Stimulated activated naive CD8-positive, alpha-beta T cell treated with anti-CD3 and anti-CD28 coated beads, Interleukin-15, amount 100 ng/mL, for 72 hours (primary cell): Measurements from ENCODE around the gene IL10RA.
A peak's percentile ranks its signal among the peaks of the same experiment; 100 is the strongest.
"Not testable (repeated sequence)": the region's sequence is repeated elsewhere in the genome, so short reads cannot be mapped to it uniquely, and the experiment has no call there.

ENCODE experiments used
- ATAC-seq: fragments of 150-1000 bp; cut with Tn5 transposase; 2 replicates; pipeline ENCODE4 v1.10.0; 2021; ENCODE audit warnings: mild to moderate bottlenecking, moderate library complexity
- DNase-seq, 2 donors: peaks; one replicate each; pipeline ENCODE4 v3.0.0; 2021 to 2022
- H3K27ac Mint-ChIP-seq, 2 donors: one replicate each; pipeline ENCODE4 v1.8.0; 2022; ENCODE audit warnings: mild to moderate bottlenecking in 2 of 2, mixed read lengths in 2 of 2, moderate library complexity in 2 of 2
- H3K27me3 Mint-ChIP-seq: one replicate; pipeline ENCODE4 v1.8.0; 2022; ENCODE audit warnings: mixed read lengths
- H3K4me1 Mint-ChIP-seq: one replicate; pipeline ENCODE4 v1.8.0; 2022; ENCODE audit warnings: mild to moderate bottlenecking, mixed read lengths
- H3K4me3 Mint-ChIP-seq, 2 donors: one replicate each; pipeline ENCODE4 v1.8.0; 2022; ENCODE audit warnings: mild to moderate bottlenecking in 2 of 2, mixed read lengths in 2 of 2, moderate library complexity in 1 of 2
- H3K9me3 Mint-ChIP-seq, 2 donors: one replicate each; pipeline ENCODE4 v1.8.0; 2022; ENCODE audit warnings: mixed read lengths in 2 of 2

Gene IL10RA

GRCh38 chr11:117977029-117977428, 9.2 kb upstream of the IL10RA start:
- Mint-ChIP-seq H3K9me3 (no peaks in the 10 kb centered on the region), H3K27me3 (no peaks in the 10 kb centered on the region), H3K27ac (peak overlapping the region; percentile 8 to 36), H3K4me1 (peaks cover 89% of the 10 kb centered on the region), H3K4me3 (peak overlapping the region; percentile 74 to 85)
- DNase-seq (no peak), ATAC-seq (no peak)

GRCh38 chr11:117977612-117978264, 8.5 kb upstream of the IL10RA start:
- ATAC-seq, H3K27me3 Mint-ChIP-seq, H3K9me3 Mint-ChIP-seq: not testable (repeated sequence)
- H3K4me3 Mint-ChIP-seq, result peak overlapping the region; percentile 74 to 85
- peak overlapping the region; percentile 64 to 93 for H3K27ac Mint-ChIP-seq
- peaks cover 88% of the 10 kb centered on the region for H3K4me1 Mint-ChIP-seq
- DNase-seq, result peak; percentile 50 to 66

GRCh38 chr11:117978291-117978910, 7.8 kb upstream of the IL10RA start:
- not testable (repeated sequence) for H3K27me3 Mint-ChIP-seq, ATAC-seq, H3K9me3 Mint-ChIP-seq, DNase-seq
- Mint-ChIP-seq H3K4me3 (peak overlapping the region in 1 of 2 donors; percentile 85), H3K4me1 (peaks cover 88% of the 10 kb centered on the region), H3K27ac (peak overlapping the region in 1 of 2 donors; percentile 93)

- Mint-ChIP-seq H3K27me3 (no peaks in the 10 kb centered on the region), H3K27ac (peak overlapping the region in 1 of 2 donors; percentile 88), H3K9me3 (no peaks in the 10 kb centered on the region), H3K4me3 (peak overlapping the region; percentile 6 to 58), H3K4me1 (peaks cover 89% of the 10 kb centered on the region)
- ATAC-seq (no peak), DNase-seq (no peak)
Observed at GRCh38 chr11:117978991-117979390, 7.2 kb upstream of the IL10RA start.

GRCh38 chr11:117979481-117980211, 6.5 kb upstream of the IL10RA start:
- Mint-ChIP-seq H3K4me1 (peaks cover 89% of the 10 kb centered on the region), H3K27me3 (no peaks in the 10 kb centered on the region), H3K27ac (peak overlapping the region in 1 of 2 donors; percentile 88), H3K4me3 (peak overlapping the region; percentile 1 to 58), H3K9me3 (no peaks in the 10 kb centered on the region)
- DNase-seq (no peak), ATAC-seq (peak; percentile 71)

GRCh38 chr11:117980280-117980679, 5.9 kb upstream of the IL10RA start:
- DNase-seq (no peak), ATAC-seq (peak; percentile 42)
- peaks cover 89% of the 10 kb centered on the region for H3K4me1 Mint-ChIP-seq
- H3K27ac Mint-ChIP-seq, result peak overlapping the region in 1 of 2 donors; percentile 67
- H3K27me3 Mint-ChIP-seq, result no peaks in the 10 kb centered on the region
- H3K9me3 Mint-ChIP-seq, result no peaks in the 10 kb centered on the region
- peak overlapping the region; percentile 1 to 58 for H3K4me3 Mint-ChIP-seq

- Mint-ChIP-seq H3K9me3 (no peaks in the 10 kb centered on the region), H3K27me3 (no peaks in the 10 kb centered on the region), H3K4me3 (no peak overlapping the region), H3K27ac (no peak overlapping the region), H3K4me1 (peaks cover 87% of the 10 kb centered on the region)
- no peak for ATAC-seq
- DNase-seq, result no peak
Observed at GRCh38 chr11:117980720-117981119, 5.5 kb upstream of the IL10RA start.

- DNase-seq (no peak), ATAC-seq (no peak)
- H3K4me3 Mint-ChIP-seq, result no peak overlapping the region
- no peaks in the 10 kb centered on the region for H3K27me3 Mint-ChIP-seq
- no peaks in the 10 kb centered on the region for H3K9me3 Mint-ChIP-seq
- H3K4me1 Mint-ChIP-seq, result peaks cover 80% of the 10 kb centered on the region
- no peak overlapping the region for H3K27ac Mint-ChIP-seq
Observed at GRCh38 chr11:117983163-117983475, 3.1 kb upstream of the IL10RA start.

- Mint-ChIP-seq H3K4me1 (peaks cover 83% of the 10 kb centered on the region), H3K9me3 (no peaks in the 10 kb centered on the region), H3K4me3 (peak overlapping the region; percentile 83 to 87), H3K27me3 (no peaks in the 10 kb centered on the region), H3K27ac (peak overlapping the region in 1 of 2 donors; percentile 67)
- DNase-seq (no peak), ATAC-seq (no peak)
Observed at GRCh38 chr11:117984476-117984875, 1.7 kb upstream of the IL10RA start.

GRCh38 chr11:117986981-117987574, 884 bp downstream of the IL10RA start:
- Mint-ChIP-seq H3K9me3 (no peaks in the 10 kb centered on the region), H3K4me3 (peak overlapping the region; percentile 83 to 87), H3K27me3 (no peaks in the 10 kb centered on the region), H3K4me1 (peaks cover 84% of the 10 kb centered on the region), H3K27ac (peak overlapping the region; percentile 74 to 83)
- DNase-seq (peak; percentile 70 to 83), ATAC-seq (peak; percentile 61)

GRCh38 chr11:117989351-117990102, 3.3 kb downstream of the IL10RA start:
- H3K9me3 Mint-ChIP-seq, result no peaks in the 10 kb centered on the region
- H3K4me1 Mint-ChIP-seq, result peaks cover 84% of the 10 kb centered on the region
- ATAC-seq (no peak), DNase-seq (no peak)
- no peaks in the 10 kb centered on the region for H3K27me3 Mint-ChIP-seq
- H3K27ac Mint-ChIP-seq, result peak overlapping the region in 1 of 2 donors; percentile 17
- peak overlapping the region; percentile 46 to 67 for H3K4me3 Mint-ChIP-seq

GRCh38 chr11:117992136-117992535, 5.9 kb downstream of the IL10RA start:
- no peak overlapping the region for H3K27ac Mint-ChIP-seq
- no peak for ATAC-seq

GRCh38 chr11:117992620-117993019, 6.4 kb downstream of the IL10RA start:
- ATAC-seq, result no peak
- no peak for DNase-seq
- peaks cover 3 to 5% of the 10 kb centered on the region in 2 donors for H3K9me3 Mint-ChIP-seq
- H3K27me3 Mint-ChIP-seq, result no peaks in the 10 kb centered on the region
- peaks cover 89% of the 10 kb centered on the region for H3K4me1 Mint-ChIP-seq
- H3K4me3 Mint-ChIP-seq, result peak overlapping the region in 1 of 2 donors; percentile 9
- H3K27ac Mint-ChIP-seq, result no peak overlapping the region

More at GRCh38 chr11:117992136-117992535, 5.9 kb downstream of the IL10RA start:
- H3K4me3 Mint-ChIP-seq, result peak overlapping the region in 1 of 2 donors; percentile 9
- DNase-seq, result no peak
- no peaks in the 10 kb centered on the region for H3K27me3 Mint-ChIP-seq
- peaks cover 0 to under 1% of the 10 kb centered on the region in 2 donors for H3K9me3 Mint-ChIP-seq
- H3K4me1 Mint-ChIP-seq, result peaks cover 89% of the 10 kb centered on the region

GRCh38 chr11:117993988-117994745, 8.0 kb downstream of the IL10RA start:
- Mint-ChIP-seq H3K27ac (no peak overlapping the region), H3K9me3 (peaks cover 6 to 8% of the 10 kb centered on the region in 2 donors), H3K4me1 (peaks cover 89% of the 10 kb centered on the region), H3K4me3 (no peak overlapping the region), H3K27me3 (no peaks in the 10 kb centered on the region)
- DNase-seq, result no peak
- ATAC-seq, result no peak
